Measurements from ENCODE around the gene TVP23B.
"Not testable (repeated sequence)": the region's sequence is repeated elsewhere in the genome, so short reads cannot be mapped to it uniquely, and the experiment has no call there.

Gene TVP23B

GRCh38 chr17:18786890-18787289, 5.9 kb downstream of the TVP23B start:
- not testable (repeated sequence) for DNase-seq (ENCODE audit: low read depth in 2 of 3, low spot score in 1 of 3)

- not testable (repeated sequence) for DNase-seq (ENCODE audit: low read depth in 2 of 3, low spot score in 1 of 3)
Observed at GRCh38 chr17:18791402-18791801, 10.4 kb downstream of the TVP23B start.

GRCh38 chr17:18794841-18795240, 13.9 kb downstream of the TVP23B start:
- not testable (repeated sequence) for DNase-seq (ENCODE audit: low read depth in 2 of 3, low spot score in 1 of 3)

- DNase-seq (ENCODE audit: low read depth in 2 of 3, low spot score in 1 of 3): not testable (repeated sequence)
Observed at GRCh38 chr17:18796887-18797286, 15.9 kb downstream of the TVP23B start.

- not testable (repeated sequence) for DNase-seq (ENCODE audit: low read depth in 2 of 3, low spot score in 1 of 3)
Observed at GRCh38 chr17:18803458-18804245, 22.7 kb downstream of the TVP23B start.

GRCh38 chr17:18815924-18816323, 34.9 kb downstream of the TVP23B start:
- not testable (repeated sequence) for DNase-seq (ENCODE audit: low read depth in 2 of 3, low spot score in 1 of 3)

- peak in 2 of 3 donors; percentile 1 to 46 for DNase-seq (ENCODE audit: low read depth in 2 of 3, low spot score in 1 of 3)
Observed at GRCh38 chr17:18816489-18817371, 35.7 kb downstream of the TVP23B start.

- DNase-seq (ENCODE audit: low read depth in 2 of 3, low spot score in 1 of 3): not testable (repeated sequence)
Observed at GRCh38 chr17:18821430-18821829, 40.4 kb downstream of the TVP23B start.

GRCh38 chr17:18827613-18828012, 46.6 kb downstream of the TVP23B start:
- not testable (repeated sequence) for DNase-seq (ENCODE audit: low read depth in 2 of 3, low spot score in 1 of 3)

- DNase-seq (ENCODE audit: low read depth in 2 of 3, low spot score in 1 of 3): no peak
Observed at GRCh38 chr17:18848501-18848900, 67.5 kb downstream of the TVP23B start.

GRCh38 chr17:18850679-18851078, 69.7 kb downstream of the TVP23B start:
- no peak for DNase-seq (ENCODE audit: low read depth in 2 of 3, low spot score in 1 of 3)

- DNase-seq (ENCODE audit: low read depth in 2 of 3, low spot score in 1 of 3): no peak
Observed at GRCh38 chr17:18851201-18851600, 70.2 kb downstream of the TVP23B start.

GRCh38 chr17:18854956-18855355, 74.0 kb downstream of the TVP23B start:
- no peak for DNase-seq (ENCODE audit: low read depth in 2 of 3, low spot score in 1 of 3)

- DNase-seq (ENCODE audit: low read depth in 2 of 3, low spot score in 1 of 3): peak; percentile 80 to 81 (median 80)
Observed at GRCh38 chr17:18855831-18856569, 75.0 kb downstream of the TVP23B start.
